ENCODE data around the gene UBR2. TPM values are rescaled to one million over a fixed set of nuclear protein-coding genes. Genes with fewer than 3 reads are reported as not detected.

The UBR2 gene
- total and polyA plus RNA-seq, 2 of the 13 experiments (the other 11 are each of a cell fraction or from before 2014, with no cell fraction given) = 17.6 to 29.3 TPM

GRCh38 chr6:42547407-42548329, 16.2 kb upstream of the UBR2 start (continued):
- no peak for TF ChIP-seq IRF9 (CRISPR knock-in tag; IDR thresholded peaks at IDR 0.05; ENCODE audit: borderline replicate concordance)
- no peak for TF ChIP-seq NR2C2 (CRISPR knock-in tag; IDR thresholded peaks at IDR 0.05; ENCODE audit: borderline replicate concordance)
- no peak for TF ChIP-seq SMAD9 (CRISPR knock-in tag; IDR thresholded peaks at IDR 0.05)
- no peak; the same call in 1 of the 2 replicates for TF ChIP-seq DRAP1 (CRISPR knock-in tag; IDR thresholded peaks at IDR 0.05)
- 0 out of 2 replicates have a peak, but pooled peaks have one; percentile 52 for TF ChIP-seq CBFB (CRISPR knock-in tag; IDR thresholded peaks at IDR 0.05)
- TF ChIP-seq ZNF143 (CRISPR knock-in tag; IDR thresholded peaks at IDR 0.05) = peak; percentile 53; the same call in 1 of the 2 replicates
- TF ChIP-seq U2AF2 (IDR thresholded peaks at IDR 0.05; ENCODE audit: low read depth, low read length) = no peak
- no peak for TF ChIP-seq ELF4 (CRISPR knock-in tag; IDR thresholded peaks at IDR 0.05; ENCODE audit: borderline replicate concordance)
- TF ChIP-seq JUND (CRISPR knock-in tag; IDR thresholded peaks at IDR 0.05) = no peak
- TF ChIP-seq KMT2B (CRISPR knock-in tag; IDR thresholded peaks at IDR 0.05) = no peak
- TF ChIP-seq ZNF619 (CRISPR knock-in tag; IDR thresholded peaks at IDR 0.05) = peak; percentile 71; the same call in 1 of the 2 replicates
- no peak for TF ChIP-seq AGO2 (optimal IDR thresholded peaks at IDR 0.05; ENCODE audit: low read depth, low read length)
- TF ChIP-seq ZNF790 (CRISPR knock-in tag; IDR thresholded peaks at IDR 0.05; ENCODE audit: borderline replicate concordance) = no peak
- TF ChIP-seq ZNF674 (CRISPR knock-in tag; IDR thresholded peaks at IDR 0.05; ENCODE audit: low read depth) = no peak
- TF ChIP-seq HMGA1 (CRISPR knock-in tag; conservative IDR thresholded peaks at IDR 0.05) = no peak
- no peak for TF ChIP-seq PAWR (CRISPR knock-in tag; IDR thresholded peaks at IDR 0.05; ENCODE audit: borderline replicate concordance)
- TF ChIP-seq ZNF569 (CRISPR knock-in tag; IDR thresholded peaks at IDR 0.05; ENCODE audit: borderline replicate concordance) = no peak
- TF ChIP-seq ZNF331 (CRISPR knock-in tag; IDR thresholded peaks at IDR 0.05) = peak; percentile 77
- no peak for TF ChIP-seq MATR3 (CRISPR knock-in tag; IDR thresholded peaks at IDR 0.05)
- TF ChIP-seq ZNF7 (CRISPR knock-in tag; IDR thresholded peaks at IDR 0.05) = 0 out of 2 replicates have a peak, but pooled peaks have one; percentile 8
- no peak for TF ChIP-seq TP53 (CRISPR knock-in tag; conservative IDR thresholded peaks at IDR 0.05)
- peak; percentile 27; the same call in 1 of the 2 replicates for TF ChIP-seq HOXA3 (CRISPR knock-in tag; IDR thresholded peaks at IDR 0.05)
- TF ChIP-seq GABPB1 (CRISPR knock-in tag; IDR thresholded peaks at IDR 0.05) = peak; percentile 65; the same call in 1 of the 2 replicates
- TF ChIP-seq CREB3 (CRISPR knock-in tag; IDR thresholded peaks at IDR 0.05) = no peak
- TF ChIP-seq ZNF678 (CRISPR knock-in tag; IDR thresholded peaks at IDR 0.05) = no peak
- 0 out of 2 replicates have a peak, but pooled peaks have one; percentile 54 for TF ChIP-seq MIER2 (CRISPR knock-in tag; IDR thresholded peaks at IDR 0.05)
- TF ChIP-seq ZNF234 (CRISPR knock-in tag; conservative IDR thresholded peaks at IDR 0.05) = no peak
- no peak for TF ChIP-seq SCMH1 (CRISPR knock-in tag; IDR thresholded peaks at IDR 0.05; ENCODE audit: borderline replicate concordance)
- TF ChIP-seq ELF3 (CRISPR knock-in tag; IDR thresholded peaks at IDR 0.05) = peak; percentile 23; the same call in 1 of the 2 replicates
- no peak for TF ChIP-seq ZNF629 (CRISPR knock-in tag; conservative IDR thresholded peaks at IDR 0.05)
